Stomach (tissue), 4 donors: ENCODE measurements around the gene OSBPL6.

Experiments used
- POLR2AphosphoS5 ChIP-seq, 3 donors: sonication (generic); formaldehyde crosslinking; IDR thresholded peaks; one replicate each; pipeline ENCODE4 v1.6.1; 2016; ENCODE audit warnings: antibody characterized with exemption in 3 of 3
- TF ChIP-seq, protein P1 (sequence below), 7 experiments: fragments of 450-650 bp in 4 of 7; fragments of 200-600 bp in 3 of 7; sonication (generic) in 3 of 7; IDR thresholded peaks; one replicate each; pipeline ENCODE4 v1.5.1; 2016 to 2019; ENCODE audit warnings: antibody characterized with exemption in 7 of 7, control low read depth in 2 of 7, mild to moderate bottlenecking in 1 of 7

- TF ChIP-seq, protein P1, sequence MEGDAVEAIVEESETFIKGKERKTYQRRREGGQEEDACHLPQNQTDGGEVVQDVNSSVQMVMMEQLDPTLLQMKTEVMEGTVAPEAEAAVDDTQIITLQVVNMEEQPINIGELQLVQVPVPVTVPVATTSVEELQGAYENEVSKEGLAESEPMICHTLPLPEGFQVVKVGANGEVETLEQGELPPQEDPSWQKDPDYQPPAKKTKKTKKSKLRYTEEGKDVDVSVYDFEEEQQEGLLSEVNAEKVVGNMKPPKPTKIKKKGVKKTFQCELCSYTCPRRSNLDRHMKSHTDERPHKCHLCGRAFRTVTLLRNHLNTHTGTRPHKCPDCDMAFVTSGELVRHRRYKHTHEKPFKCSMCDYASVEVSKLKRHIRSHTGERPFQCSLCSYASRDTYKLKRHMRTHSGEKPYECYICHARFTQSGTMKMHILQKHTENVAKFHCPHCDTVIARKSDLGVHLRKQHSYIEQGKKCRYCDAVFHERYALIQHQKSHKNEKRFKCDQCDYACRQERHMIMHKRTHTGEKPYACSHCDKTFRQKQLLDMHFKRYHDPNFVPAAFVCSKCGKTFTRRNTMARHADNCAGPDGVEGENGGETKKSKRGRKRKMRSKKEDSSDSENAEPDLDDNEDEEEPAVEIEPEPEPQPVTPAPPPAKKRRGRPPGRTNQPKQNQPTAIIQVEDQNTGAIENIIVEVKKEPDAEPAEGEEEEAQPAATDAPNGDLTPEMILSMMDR (IDR thresholded peaks at IDR 0.05), result no peak
- no peak for TF ChIP-seq POLR2AphosphoS5 (IDR thresholded peaks at IDR 0.05)
These were observed 189.4 kb downstream of the OSBPL6 start for GRCh38 chr2:178383718-178384117.
